A673 (cell line): ENCODE measurements around the gene TNFAIP6. TPM values are rescaled to one million over a fixed set of nuclear protein-coding genes. Genes with fewer than 3 reads are reported as not detected.

Source experiments
- BruUV-seq: library from RNA; stranded (reverse); fragments of 400-500 nt; replicated peaks from 2 replicates; lab custom pipeline; 2021; lab: Mats Ljungman, UMichigan
- CTCF ChIA-PET: fragments of 300-600 bp; sonication (Branson Sonifier 250); formaldehyde crosslinking; loops from one replicate; lab custom pipeline; 2022; ENCODE audit warnings: antibody characterized with exemption; lab: Charles Lee
- POLR2A ChIA-PET: fragments of 300-600 bp; sonication (Branson Sonifier 250); formaldehyde crosslinking; loops from one replicate; lab custom pipeline; 2022; ENCODE audit warnings: antibody characterized with exemption; ENCODE audit not compliant: low non-redundant PET; lab: Charles Lee
- DNase-seq: peaks from one replicate; pipeline ENCODE4 v3.0.0-alpha.2; 2015; ENCODE audit warnings: low spot score
- H3K27ac ChIP-seq: fragments of 200-600 bp; sonication (generic); 2 replicates; pipeline ENCODE4 v1.5.1; 2016; ENCODE audit warnings: mixed run types, low read depth, mild to moderate bottlenecking, mixed read lengths, antibody characterized with exemption, low read length; ENCODE audit not compliant: poor library complexity, severe bottlenecking
- H3K27me3 ChIP-seq: fragments of 200-600 bp; sonication (generic); replicated peaks from 2 replicates; pipeline ENCODE4 v1.6.1; 2017; ENCODE audit warnings: mixed run types, low read depth, mild to moderate bottlenecking, mixed read lengths, antibody characterized with exemption, low read length; ENCODE audit not compliant: insufficient read depth, poor library complexity
- H3K36me3 ChIP-seq: fragments of 200-600 bp; sonication (generic); 2 replicates; pipeline ENCODE4 v1.6.1; 2016; ENCODE audit warnings: mixed run types, mild to moderate bottlenecking, mixed read lengths, antibody characterized with exemption, low read length; ENCODE audit not compliant: insufficient read depth, poor library complexity, severe bottlenecking
- H3K4me1 ChIP-seq: fragments of 200-600 bp; sonication (generic); 2 replicates; pipeline ENCODE4 v1.6.1; 2017; ENCODE audit warnings: mixed run types, mild to moderate bottlenecking, mixed read lengths, antibody characterized with exemption, low read length; ENCODE audit not compliant: insufficient read depth, poor library complexity, severe bottlenecking
- H3K4me3 ChIP-seq: fragments of 200-600 bp; sonication (generic); 2 replicates; pipeline ENCODE4 v1.5.1; 2016; ENCODE audit warnings: low read depth, mixed run types, mild to moderate bottlenecking, mixed read lengths, low read length; ENCODE audit not compliant: poor library complexity, severe bottlenecking
- H3K9me3 ChIP-seq: fragments of 200-600 bp; sonication (generic); 2 replicates; pipeline ENCODE4 v1.6.1; 2016; ENCODE audit warnings: mixed run types, low read depth, mild to moderate bottlenecking, mixed read lengths, antibody characterized with exemption, low read length; ENCODE audit not compliant: poor library complexity, severe bottlenecking
- CTCF ChIP-seq: fragments of 300-800, 200-600 bp; sonication (generic); conservative IDR thresholded peaks from 2 replicates; pipeline ENCODE4 v1.5.1; 2017; ENCODE audit warnings: low read depth, mild to moderate bottlenecking, antibody characterized with exemption, low read length, moderate library complexity, mixed read lengths
- EZH2 ChIP-seq: fragments of 200-600 bp; sonication (generic); IDR thresholded peaks from 2 replicates; pipeline ENCODE4 v1.6.1; 2017; ENCODE audit warnings: borderline replicate concordance, low read depth, mild to moderate bottlenecking, mixed read lengths, antibody characterized with exemption, low read length; ENCODE audit not compliant: poor library complexity, severe bottlenecking
- intact Hi-C: fragments of 100-400 bp; cut with micrococcal nuclease; formaldehyde crosslinking; loops from one replicate; pipeline ENCODE4 v1.10.0; 2022; ENCODE audit not compliant: unreplicated experiment
- total RNA-seq: library from RNA; stranded (reverse); gene quantifications from 2 replicates; pipeline ENCODE4 v1.2.3, GENCODE V29; 2021

The TNFAIP6 gene
- total RNA-seq, 1 experiment from 2014 or later = 123 TPM

GRCh38 chr2:151363709-151364108 lies 6.3 kb downstream of the TNFAIP6 start:
- DNase-seq = no peak
- TF ChIP-seq CTCF (no peak), EZH2 (no peak)
- peak overlapping the region; percentile 53 for H3K27ac ChIP-seq
- no TSS peak for BruUV-seq
- peaks cover 6% of the 10 kb centered on the region for H3K4me1 ChIP-seq
- CTCF ChIA-PET = no interaction called here
- no peaks in the 10 kb centered on the region for H3K27me3 ChIP-seq
- H3K9me3 ChIP-seq = no peaks in the 10 kb centered on the region
- POLR2A ChIA-PET = interaction anchor here (0.6 kb wide), 2 partner anchors 46 to 561 kb away, joined by 3 to 4 read pairs; partner anchors contain the start of gene RIF1
- H3K4me3 ChIP-seq = no peak overlapping the region
- intact Hi-C loops = no loop called here
- peaks cover 64% of the 10 kb centered on the region for H3K36me3 ChIP-seq

- intact Hi-C loops = no loop called here
- TF ChIP-seq CTCF (no peak), EZH2 (no peak)
- Histone ChIP-seq H3K9me3 (no peaks in the 10 kb centered on the region), H3K4me1 (no peaks in the 10 kb centered on the region), H3K4me3 (no peak overlapping the region), H3K27ac (no peak overlapping the region), H3K36me3 (peaks cover 90% of the 10 kb centered on the region), H3K27me3 (no peaks in the 10 kb centered on the region)
- POLR2A ChIA-PET = no interaction called here
- CTCF ChIA-PET = interaction anchor here (0.7 kb wide), 1 partner anchor 71 kb away, joined by 4 read pairs; no protein-coding TSS in a partner anchor
- no TSS peak for BruUV-seq
- DNase-seq = no peak
Measured at GRCh38 chr2:151367571-151367970, 10.2 kb downstream of the TNFAIP6 start.

GRCh38 chr2:151374436-151374835 lies 17.0 kb downstream of the TNFAIP6 start:
- peak; percentile 76 for DNase-seq
- ChIA-PET CTCF (no interaction called here), POLR2A (no interaction called here)
- H3K27me3 ChIP-seq = no peaks in the 10 kb centered on the region
- TF ChIP-seq CTCF (no peak), EZH2 (no peak)
- H3K9me3 ChIP-seq = no peaks in the 10 kb centered on the region
- no peak overlapping the region for H3K4me3 ChIP-seq
- H3K4me1 ChIP-seq = peaks cover 15% of the 10 kb centered on the region
- intact Hi-C loops = no loop called here
- peaks cover 85% of the 10 kb centered on the region for H3K36me3 ChIP-seq
- peak overlapping the region; percentile 26 for H3K27ac ChIP-seq
- BruUV-seq = no TSS peak
